Natural killer cell (primary cell): Measurements from ENCODE around the gene IZUMO1R. TPM values are rescaled to one million over a fixed set of nuclear protein-coding genes. Genes with fewer than 3 reads are reported as not detected.

ENCODE experiments used
- ATAC-seq, 3 donors: fragments of 150-1000 bp in 2 of 3; fragments of 200-7000 bp in 1 of 3; cut with Tn5 transposase; 1 replicate in 1 of 3; 2 replicates in 2 of 3; pipeline ENCODE4 v1.10.0; 2021; ENCODE audit warnings: mild to moderate bottlenecking in 2 of 3, moderate library complexity in 2 of 3
- DNase-seq, 2 donors: peaks; one replicate each; pipeline versions ENCODE4 v3.0.0 to v3.0.0-alpha.2; 2013 to 2021; ENCODE audit warnings: mixed read lengths in 1 of 2
- H3K27ac ChIP-seq: one replicate; pipeline ENCODE4 v1.5.1; 2013; ENCODE audit warnings: mild to moderate bottlenecking, low read length
- H3K27me3 ChIP-seq: one replicate; pipeline ENCODE4 v1.6.1; 2013; ENCODE audit warnings: low read length; ENCODE audit not compliant: control insufficient read depth, insufficient read depth
- H3K36me3 ChIP-seq: one replicate; pipeline ENCODE4 v1.6.1; 2013; ENCODE audit warnings: low read length; ENCODE audit not compliant: control insufficient read depth, insufficient read depth
- H3K4me1 ChIP-seq: one replicate; pipeline ENCODE4 v1.6.1; 2013; ENCODE audit warnings: low read length; ENCODE audit not compliant: control insufficient read depth, insufficient read depth
- H3K4me3 ChIP-seq: one replicate; pipeline ENCODE4 v1.5.1; 2013; ENCODE audit warnings: low read length
- H3K9me3 ChIP-seq: one replicate; pipeline ENCODE4 v1.6.1; 2013; ENCODE audit warnings: low read length; ENCODE audit not compliant: control insufficient read depth, insufficient read depth
- H3K27ac Mint-ChIP-seq, 2 donors: one replicate each; pipeline ENCODE4 v1.8.0; 2022; ENCODE audit warnings: mild to moderate bottlenecking in 2 of 2, mixed read lengths in 2 of 2, moderate library complexity in 1 of 2
- H3K27me3 Mint-ChIP-seq, 2 donors: one replicate each; pipeline ENCODE4 v1.8.0; 2022; ENCODE audit warnings: low read depth in 2 of 2, mixed read lengths in 2 of 2
- H3K36me3 Mint-ChIP-seq: one replicate; pipeline ENCODE4 v1.8.0; 2022; ENCODE audit warnings: mixed read lengths
- H3K4me1 Mint-ChIP-seq, 2 donors: one replicate each; pipeline ENCODE4 v1.8.0; 2022; ENCODE audit warnings: mixed read lengths in 2 of 2
- H3K4me3 Mint-ChIP-seq: one replicate; pipeline ENCODE4 v1.8.0; 2022; ENCODE audit warnings: mild to moderate bottlenecking, moderate library complexity, mixed read lengths
- H3K9me3 Mint-ChIP-seq, 2 donors: one replicate each; pipeline ENCODE4 v1.8.0; 2022; ENCODE audit warnings: mixed read lengths in 2 of 2
- CTCF ChIP-seq: fragments of 200-600 bp; IDR thresholded peaks from one replicate; pipeline ENCODE4 v1.8.0; 2022; ENCODE audit warnings: antibody characterized with exemption
- whole genome bisulfite sequencing: methylation state at CpG from one replicate; pipeline ENCODE4 v1.1.7; 2013; ENCODE audit warnings: missing lambda C conversion rate; ENCODE audit not compliant: insufficient coverage; 5-methylcytosine and 5-hydroxymethylcytosine counted together
- intact Hi-C: fragments of 100-400 bp; cut with micrococcal nuclease; formaldehyde crosslinking; loops from one replicate; pipeline ENCODE4 v1.14.2; 2022
- total RNA-seq, 4 donors: library from RNA; stranded (reverse); fragments of 120-200 nt in 1 of 4; gene quantifications; one replicate each; pipeline versions ENCODE4 v1.2.3 to v1.2.4, GENCODE V29; 2013 to 2022

IZUMO1R gene
- total RNA-seq, 3 donors from 2014 or later (not counting 1 experiment from before 2014, with no cell fraction given), result not detected

- Histone ChIP-seq H3K4me1 (no peaks in the 10 kb centered on the region), H3K27ac (no peak overlapping the region), H3K4me3 (no peak overlapping the region), H3K27me3 (no peaks in the 10 kb centered on the region), H3K9me3 (no peaks in the 10 kb centered on the region), H3K36me3 (no peaks in the 10 kb centered on the region)
- H3K27ac Mint-ChIP-seq, result no peak overlapping the region
- peaks cover 0 to 4% of the 10 kb centered on the region in 2 donors for H3K9me3 Mint-ChIP-seq
- no peak for DNase-seq
- intact Hi-C loops, result no loop called here
- no peaks in the 10 kb centered on the region for H3K36me3 Mint-ChIP-seq
- WGBS, result 93% methylated on average over 2 of the region's 2 CpGs
- no peak for TF ChIP-seq CTCF
- H3K4me1 Mint-ChIP-seq, result no peaks in the 10 kb centered on the region
- H3K4me3 Mint-ChIP-seq, result no peak overlapping the region
- ATAC-seq, result no peak
- no peaks in the 10 kb centered on the region for H3K27me3 Mint-ChIP-seq
Observed at GRCh38 chr11:94281324-94281723, 23.1 kb upstream of the IZUMO1R start.

DNA sequence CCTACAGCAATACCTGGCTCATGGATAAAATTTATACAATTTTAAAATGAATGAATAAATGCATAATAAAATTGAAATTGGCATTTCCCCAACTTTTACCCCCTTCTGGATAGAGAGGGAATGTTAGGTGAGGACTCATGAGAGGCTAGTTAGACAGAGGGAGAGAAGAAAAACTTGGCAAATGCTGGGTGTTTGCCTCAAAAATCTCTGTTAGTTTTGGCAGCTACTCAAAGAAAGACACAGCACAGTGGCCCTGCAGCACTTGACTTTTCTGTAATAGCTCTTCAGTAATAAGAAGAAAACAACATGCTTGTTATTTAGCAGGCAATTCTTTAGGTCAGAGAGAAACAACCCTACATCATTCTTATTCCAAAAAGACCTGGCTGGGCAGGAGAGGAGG, 20.7 kb upstream of the IZUMO1R start:
- Mint-ChIP-seq H3K9me3 (peaks cover 0 to 2% of the 10 kb centered on the region in 2 donors), H3K36me3 (no peaks in the 10 kb centered on the region), H3K4me3 (no peak overlapping the region), H3K4me1 (no peaks in the 10 kb centered on the region), H3K27me3 (peaks cover 0 to 3% of the 10 kb centered on the region in 2 donors), H3K27ac (no peak overlapping the region)
- Histone ChIP-seq H3K36me3 (no peaks in the 10 kb centered on the region), H3K4me1 (no peaks in the 10 kb centered on the region), H3K4me3 (no peak overlapping the region), H3K27me3 (no peaks in the 10 kb centered on the region), H3K27ac (no peak overlapping the region), H3K9me3 (no peaks in the 10 kb centered on the region)
- DNase-seq (no peak), ATAC-seq (no peak)
- intact Hi-C loops, result no loop called here
- TF ChIP-seq CTCF, result no peak

- Mint-ChIP-seq H3K27me3 (peaks cover 15 to 17% of the 10 kb centered on the region in 2 donors), H3K36me3 (peaks cover 7% of the 10 kb centered on the region), H3K9me3 (peaks cover 0 to 4% of the 10 kb centered on the region in 2 donors), H3K27ac (no peak overlapping the region), H3K4me1 (no peaks in the 10 kb centered on the region), H3K4me3 (no peak overlapping the region)
- DNase-seq (no peak), ATAC-seq (no peak)
- intact Hi-C loops, result no loop called here
- H3K27me3 ChIP-seq, result no peaks in the 10 kb centered on the region
- H3K4me3 ChIP-seq, result no peak overlapping the region
- WGBS, result 92% methylated on average over 1 of the region's 1 CpG
- no peaks in the 10 kb centered on the region for H3K4me1 ChIP-seq
- no peak for TF ChIP-seq CTCF
- H3K27ac ChIP-seq, result no peak overlapping the region
- H3K9me3 ChIP-seq, result no peaks in the 10 kb centered on the region
- H3K36me3 ChIP-seq, result no peaks in the 10 kb centered on the region
Observed at GRCh38 chr11:94295534-94295933, 8.8 kb upstream of the IZUMO1R start.

DNA sequence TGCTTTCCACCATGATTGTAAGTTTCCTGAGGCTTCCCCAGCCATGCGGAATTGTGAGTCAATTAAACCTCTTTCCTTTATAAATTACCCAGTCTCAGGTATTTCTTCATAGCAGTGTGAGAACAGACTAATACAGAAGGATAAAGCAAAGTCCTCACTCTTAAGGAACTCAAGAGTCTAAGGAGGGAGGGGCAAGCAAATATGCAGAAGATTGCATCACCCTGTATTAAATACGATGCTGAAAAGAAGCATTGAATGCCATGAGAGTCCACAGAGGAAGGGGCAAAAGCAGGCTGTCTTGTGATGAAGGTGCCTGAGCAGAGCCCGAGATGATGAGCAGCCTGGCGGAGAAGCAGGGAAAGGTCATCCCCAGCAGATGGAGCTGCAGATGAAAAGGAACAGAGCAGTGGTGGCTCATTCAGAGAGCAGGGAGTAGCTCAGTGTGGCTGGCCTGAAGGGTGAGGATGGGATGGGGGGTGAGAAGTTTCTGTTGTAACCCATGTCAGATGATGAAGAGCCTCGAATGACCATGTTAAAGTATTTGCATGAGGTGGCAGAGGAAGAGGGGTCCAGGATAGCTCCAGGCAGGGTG, 6.3 kb upstream of the IZUMO1R start:
- Mint-ChIP-seq H3K9me3 (no peaks in the 10 kb centered on the region), H3K4me1 (no peaks in the 10 kb centered on the region), H3K27ac (no peak overlapping the region), H3K27me3 (peaks cover 18% of the 10 kb centered on the region in 2 donors), H3K4me3 (no peak overlapping the region), H3K36me3 (no peaks in the 10 kb centered on the region)
- intact Hi-C loops, result no loop called here
- Histone ChIP-seq H3K27ac (no peak overlapping the region), H3K36me3 (no peaks in the 10 kb centered on the region), H3K4me3 (no peak overlapping the region), H3K27me3 (no peaks in the 10 kb centered on the region), H3K9me3 (no peaks in the 10 kb centered on the region), H3K4me1 (no peaks in the 10 kb centered on the region)
- 81% methylated on average over 5 of the region's 5 CpGs for WGBS
- no peak for DNase-seq
- no peak for TF ChIP-seq CTCF
- ATAC-seq, result no peak
